HG03066 (cell line): ENCODE results near the gene CCDC137.
"Not testable (repeated sequence)": the region's sequence is repeated elsewhere in the genome, so short reads cannot be mapped to it uniquely, and the experiment has no call there.

ENCODE experiments used
- ATAC-seq: cut with Tn5 transposase; IDR thresholded peaks from one replicate; pipeline ENCODE4 v1.9.1; 2021; ENCODE audit warnings: low read depth; ENCODE audit not compliant: unreplicated experiment

CCDC137 gene

GRCh38 chr17:81666342-81667191 is at the start of gene CCDC137, which contains the start of gene OXLD1:
Gene CCDC137 (plus strand): TSS chr17:81666737. CDS start chr17:81666767, 30 bp downstream.
Gene OXLD1 (minus strand): TSS chr17:81666605. CDS start chr17:81666577, 28 bp downstream.
- peak; percentile 95 for ATAC-seq

GRCh38 chr17:81616877-81617276 is 49.7 kb upstream of the CCDC137 start:
- ATAC-seq, result no peak

- not testable (repeated sequence) for ATAC-seq
Observed at GRCh38 chr17:81618307-81618706, 48.2 kb upstream of the CCDC137 start.

- ATAC-seq, result no peak
Observed at GRCh38 chr17:81621494-81622130, 44.9 kb upstream of the CCDC137 start.

- ATAC-seq, result no peak
Observed at GRCh38 chr17:81630274-81630673, 36.3 kb upstream of the CCDC137 start.

GRCh38 chr17:81631482-81631881 is 35.1 kb upstream of the CCDC137 start:
- no peak for ATAC-seq

- ATAC-seq, result no peak
Observed at GRCh38 chr17:81635431-81635830, 31.1 kb upstream of the CCDC137 start.

GRCh38 chr17:81635973-81636504 is 30.5 kb upstream of the CCDC137 start:
- no peak for ATAC-seq

GRCh38 chr17:81636505-81637288 is 29.8 kb upstream of the CCDC137 start, which contains the start of the genes NPLOC4 and TSPAN10:
Gene NPLOC4 (minus strand): TSS chr17:81637112. CDS start chr17:81636930, 182 bp downstream.
Gene TSPAN10 (plus strand): TSS chr17:81637196. CDS start chr17:81642413, 5,217 bp downstream.
- ATAC-seq, result no peak

GRCh38 chr17:81638683-81639082 is 27.9 kb upstream of the CCDC137 start:
- no peak for ATAC-seq

- no peak for ATAC-seq
Observed at GRCh38 chr17:81640011-81640410, 26.5 kb upstream of the CCDC137 start.

GRCh38 chr17:81641825-81642489 is 24.6 kb upstream of the CCDC137 start:
- ATAC-seq, result no peak

GRCh38 chr17:81644496-81644895 is 22.0 kb upstream of the CCDC137 start:
- no peak for ATAC-seq

GRCh38 chr17:81644976-81645952 is 21.3 kb upstream of the CCDC137 start:
- no peak for ATAC-seq

GRCh38 chr17:81646869-81647600 is 19.5 kb upstream of the CCDC137 start:
- ATAC-seq, result no peak

- ATAC-seq, result no peak
Observed at GRCh38 chr17:81647640-81648012, 18.9 kb upstream of the CCDC137 start.

GRCh38 chr17:81648013-81648706 is 18.4 kb upstream of the CCDC137 start:
- ATAC-seq, result no peak

GRCh38 chr17:81648707-81649085 is 17.8 kb upstream of the CCDC137 start:
- no peak for ATAC-seq
